HG03196 (cell line): ENCODE measurements around the gene LRRC70.
A peak's percentile ranks its signal among the peaks of the same experiment; 100 is the strongest.
"Not testable (repeated sequence)": the region's sequence is repeated elsewhere in the genome, so short reads cannot be mapped to it uniquely, and the experiment has no call there.

ENCODE experiments used
- ATAC-seq: cut with Tn5 transposase; IDR thresholded peaks from one replicate; pipeline ENCODE4 v1.9.1; 2021; ENCODE audit not compliant: unreplicated experiment

Gene LRRC70

GRCh38 chr5:62578540-62578939, at the start of gene LRRC70:
Gene LRRC70, plus strand, starts transcription at chr5:62578819. Its CDS starts 620 bp downstream, at chr5:62579439.
- ATAC-seq = peak; percentile 78

GRCh38 chr5:62533597-62533996, 45.0 kb upstream of the LRRC70 start:
- no peak for ATAC-seq

GRCh38 chr5:62534461-62535236, 44.0 kb upstream of the LRRC70 start:
- ATAC-seq = no peak

GRCh38 chr5:62536232-62536631, 42.4 kb upstream of the LRRC70 start:
- ATAC-seq = no peak

- no peak for ATAC-seq
Observed at GRCh38 chr5:62536783-62537182, 41.8 kb upstream of the LRRC70 start.

- ATAC-seq = no peak
Observed at GRCh38 chr5:62538017-62538942, 40.3 kb upstream of the LRRC70 start.

GRCh38 chr5:62542720-62543119, 35.9 kb upstream of the LRRC70 start:
- ATAC-seq = no peak

- no peak for ATAC-seq
Observed at GRCh38 chr5:62547945-62548630, 30.5 kb upstream of the LRRC70 start.

- no peak for ATAC-seq
Observed at GRCh38 chr5:62550103-62550502, 28.5 kb upstream of the LRRC70 start.

GRCh38 chr5:62555930-62556329, 22.7 kb upstream of the LRRC70 start:
- ATAC-seq = no peak

- ATAC-seq = no peak
Observed at GRCh38 chr5:62558941-62559340, 19.7 kb upstream of the LRRC70 start.

- no peak for ATAC-seq
Observed at GRCh38 chr5:62560786-62561185, 17.8 kb upstream of the LRRC70 start.

GRCh38 chr5:62561896-62562295, 16.7 kb upstream of the LRRC70 start:
- no peak for ATAC-seq

GRCh38 chr5:62562867-62563266, 15.8 kb upstream of the LRRC70 start:
- no peak for ATAC-seq

GRCh38 chr5:62564101-62564500, 14.5 kb upstream of the LRRC70 start:
- no peak for ATAC-seq

- not testable (repeated sequence) for ATAC-seq
Observed at GRCh38 chr5:62565740-62566139, 12.9 kb upstream of the LRRC70 start.

GRCh38 chr5:62568143-62568542, 10.5 kb upstream of the LRRC70 start:
- no peak for ATAC-seq

GRCh38 chr5:62568800-62569432, 9.7 kb upstream of the LRRC70 start:
- no peak for ATAC-seq

- no peak for ATAC-seq
Observed at GRCh38 chr5:62569470-62569869, 9.1 kb upstream of the LRRC70 start.

GRCh38 chr5:62572918-62573514, 5.6 kb upstream of the LRRC70 start:
- no peak for ATAC-seq
